Breast epithelium (tissue), 3 donors: ENCODE data around the gene RAB3GAP1.

Source experiments
- POLR2A ChIP-seq: fragments of 450-650 bp; IDR thresholded peaks from one replicate; pipeline ENCODE4 v1.6.1; 2016; ENCODE audit warnings: antibody characterized with exemption, mild to moderate bottlenecking, moderate library complexity
- TF ChIP-seq, protein P1 (sequence below), 3 donors: fragments of 450-650 bp; IDR thresholded peaks; one replicate each; pipeline ENCODE4 v1.5.1; 2016 to 2017; ENCODE audit warnings: antibody characterized with exemption in 3 of 3, mild to moderate bottlenecking in 3 of 3, moderate library complexity in 3 of 3

DNA sequence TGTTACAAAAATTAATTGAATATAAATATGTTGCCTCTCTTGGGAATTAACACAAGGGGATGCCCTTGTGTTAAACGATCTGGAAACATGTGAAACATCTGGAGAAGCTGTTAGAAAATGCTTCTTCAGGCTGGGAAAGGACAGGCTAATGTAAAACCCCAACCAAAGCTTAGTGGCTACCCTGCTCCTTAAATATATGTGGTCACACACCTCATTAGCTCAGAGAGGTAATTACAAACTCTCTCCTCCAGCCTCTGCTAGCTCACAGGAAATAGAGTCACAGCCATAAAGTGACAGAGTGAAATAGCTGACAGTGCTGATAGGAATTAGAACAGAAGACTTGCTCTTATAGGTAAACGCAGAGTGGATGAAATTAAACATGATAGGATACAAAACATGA lies 155.9 kb downstream of the RAB3GAP1 start:
- TF ChIP-seq, protein P1, sequence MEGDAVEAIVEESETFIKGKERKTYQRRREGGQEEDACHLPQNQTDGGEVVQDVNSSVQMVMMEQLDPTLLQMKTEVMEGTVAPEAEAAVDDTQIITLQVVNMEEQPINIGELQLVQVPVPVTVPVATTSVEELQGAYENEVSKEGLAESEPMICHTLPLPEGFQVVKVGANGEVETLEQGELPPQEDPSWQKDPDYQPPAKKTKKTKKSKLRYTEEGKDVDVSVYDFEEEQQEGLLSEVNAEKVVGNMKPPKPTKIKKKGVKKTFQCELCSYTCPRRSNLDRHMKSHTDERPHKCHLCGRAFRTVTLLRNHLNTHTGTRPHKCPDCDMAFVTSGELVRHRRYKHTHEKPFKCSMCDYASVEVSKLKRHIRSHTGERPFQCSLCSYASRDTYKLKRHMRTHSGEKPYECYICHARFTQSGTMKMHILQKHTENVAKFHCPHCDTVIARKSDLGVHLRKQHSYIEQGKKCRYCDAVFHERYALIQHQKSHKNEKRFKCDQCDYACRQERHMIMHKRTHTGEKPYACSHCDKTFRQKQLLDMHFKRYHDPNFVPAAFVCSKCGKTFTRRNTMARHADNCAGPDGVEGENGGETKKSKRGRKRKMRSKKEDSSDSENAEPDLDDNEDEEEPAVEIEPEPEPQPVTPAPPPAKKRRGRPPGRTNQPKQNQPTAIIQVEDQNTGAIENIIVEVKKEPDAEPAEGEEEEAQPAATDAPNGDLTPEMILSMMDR (IDR thresholded peaks at IDR 0.05), result no peak
- no peak for TF ChIP-seq POLR2A
